Liver (tissue), 9 donors: ENCODE data around the gene GTPBP2. TPM values are rescaled to one million over a fixed set of nuclear protein-coding genes. Genes with fewer than 3 reads are reported as not detected.
"Not testable (repeated sequence)": the region's sequence is repeated elsewhere in the genome, so short reads cannot be mapped to it uniquely, and the experiment has no call there.

ENCODE experiments used
- DNase-seq: peaks from one replicate; pipeline ENCODE4 v3.0.0-alpha.2; 2017; ENCODE audit warnings: low spot score
- H3K27ac ChIP-seq, 2 donors: one replicate each; pipeline ENCODE4 v1.7.0; 2013; ENCODE audit warnings: inconsistent platforms in 2 of 2, low read length in 2 of 2, control low read depth in 1 of 2, low read depth in 1 of 2, mild to moderate bottlenecking in 1 of 2
- H3K27me3 ChIP-seq, 4 donors: one replicate each; pipeline versions ENCODE4 v1.6.1 to v1.7.0; 2013; ENCODE audit warnings: low read length in 3 of 4, inconsistent platforms in 1 of 4, mild to moderate bottlenecking in 1 of 4, moderate library complexity in 1 of 4; ENCODE audit not compliant: control insufficient read depth in 4 of 4, insufficient read depth in 4 of 4
- H3K36me3 ChIP-seq, 4 donors: one replicate each; pipeline versions ENCODE4 v1.6.1 to v1.7.0; 2013; ENCODE audit warnings: low read length in 3 of 4, mild to moderate bottlenecking in 3 of 4, low read depth in 1 of 4, moderate library complexity in 1 of 4; ENCODE audit not compliant: control insufficient read depth in 4 of 4, insufficient read depth in 3 of 4
- H3K4me1 ChIP-seq, 4 donors: one replicate each; pipeline versions ENCODE4 v1.6.1 to v1.7.0; 2013; ENCODE audit warnings: low read length in 3 of 4, mild to moderate bottlenecking in 3 of 4, moderate library complexity in 1 of 4; ENCODE audit not compliant: control insufficient read depth in 4 of 4, insufficient read depth in 4 of 4
- H3K4me3 ChIP-seq, 3 donors: one replicate each; pipeline versions ENCODE4 v1.6.1 to v1.7.0; 2013; ENCODE audit warnings: low read length in 3 of 3, control low read depth in 1 of 3, low read depth in 1 of 3, mild to moderate bottlenecking in 1 of 3
- H3K9ac ChIP-seq, 2 donors: one replicate each; pipeline ENCODE4 v1.7.0; 2013; ENCODE audit warnings: low read length in 2 of 2, mild to moderate bottlenecking in 2 of 2, moderate library complexity in 2 of 2, control low read depth in 1 of 2, low read depth in 1 of 2
- H3K9me3 ChIP-seq, 4 donors: one replicate each; pipeline versions ENCODE4 v1.6.1 to v1.7.0; 2013; ENCODE audit warnings: low read length in 3 of 4; ENCODE audit not compliant: control insufficient read depth in 4 of 4
- EGR1 ChIP-seq, 2 donors: IDR thresholded peaks; 2 replicates each; pipeline ENCODE4 v1.6.1; 2016 to 2018; ENCODE audit warnings: antibody characterized with exemption in 2 of 2, low read depth in 2 of 2
- FOXA1 ChIP-seq: IDR thresholded peaks from 2 replicates; pipeline ENCODE4 v1.6.1; 2016; ENCODE audit warnings: antibody characterized with exemption
- FOXA2 ChIP-seq: IDR thresholded peaks from 2 replicates; pipeline ENCODE4 v1.6.1; 2016; ENCODE audit warnings: antibody characterized with exemption
- GABPA ChIP-seq, 2 donors: IDR thresholded peaks in 1 of 2; conservative IDR thresholded peaks in 1 of 2; 2 replicates each; pipeline ENCODE4 v1.6.1; 2016; ENCODE audit warnings: antibody characterized with exemption in 2 of 2, mild to moderate bottlenecking in 1 of 2, moderate library complexity in 1 of 2
- HNF4G ChIP-seq: IDR thresholded peaks from 2 replicates; pipeline ENCODE4 v1.6.1; 2016; ENCODE audit warnings: antibody characterized with exemption
- NR2F2 ChIP-seq: IDR thresholded peaks from 2 replicates; pipeline ENCODE4 v1.6.1; 2016; ENCODE audit warnings: antibody characterized with exemption
- RAD21 ChIP-seq, 2 donors: IDR thresholded peaks; 2 replicates each; pipeline ENCODE4 v1.6.1; 2016; ENCODE audit warnings: antibody characterized with exemption in 2 of 2, mild to moderate bottlenecking in 2 of 2
- SP1 ChIP-seq: IDR thresholded peaks from 2 replicates; pipeline ENCODE4 v1.6.1; 2018; ENCODE audit warnings: antibody characterized with exemption, mild to moderate bottlenecking
- TAF1 ChIP-seq: conservative IDR thresholded peaks from 2 replicates; pipeline ENCODE4 v1.6.1; 2016; ENCODE audit warnings: antibody characterized with exemption, mild to moderate bottlenecking
- YY1 ChIP-seq: IDR thresholded peaks from 2 replicates; pipeline ENCODE4 v1.6.1; 2016; ENCODE audit warnings: antibody characterized with exemption, mild to moderate bottlenecking
- ZBTB33 ChIP-seq: IDR thresholded peaks from 2 replicates; pipeline ENCODE4 v1.6.1; 2016; ENCODE audit warnings: antibody characterized with exemption
- WGBS: extraction: QIAGEN DNeasy Blood & Tissue Kit; methylation state at CpG from one replicate; pipeline ENCODE4 v1.1.7; 2013; 5-methylcytosine and 5-hydroxymethylcytosine counted together
- polyA plus RNA-seq, 2 donors: library from polyadenylated mRNA; stranded (reverse) in 1 of 2; unstranded in 1 of 2; fragments of 200-250 nt in 1 of 2; fragments of >200 nt in 1 of 2; fragmentation: Nextera tagmentation in 1 of 2; extraction: Ambion mirVana in 1 of 2; gene quantifications; one replicate each; pipeline versions ENCODE4 v1.2.1 to v1.2.3, GENCODE V29; 2013 to 2015
- total RNA-seq, 2 donors: library from RNA; depleted of rRNA; stranded (reverse); fragments of >200 nt; gene quantifications; one replicate each; pipeline ENCODE4 v1.2.3, GENCODE V29; 2014
- TF ChIP-seq, protein P1 (sequence below): IDR thresholded peaks from 2 replicates; pipeline ENCODE4 v1.6.1; 2016; ENCODE audit warnings: antibody characterized with exemption, mild to moderate bottlenecking
- TF ChIP-seq, protein P2 (sequence below): IDR thresholded peaks from 2 replicates; pipeline ENCODE4 v1.6.1; 2016; ENCODE audit warnings: antibody characterized with exemption
- donor health status: healthy.
- donor health status: healthy.
- donor health status: healthy.
- donor health status: healthy.
- donor health status: healthy.

GTPBP2 gene
- total and polyA plus RNA-seq, 4 donors = 7.9 to 69.1 (median 16.1) TPM

DNA sequence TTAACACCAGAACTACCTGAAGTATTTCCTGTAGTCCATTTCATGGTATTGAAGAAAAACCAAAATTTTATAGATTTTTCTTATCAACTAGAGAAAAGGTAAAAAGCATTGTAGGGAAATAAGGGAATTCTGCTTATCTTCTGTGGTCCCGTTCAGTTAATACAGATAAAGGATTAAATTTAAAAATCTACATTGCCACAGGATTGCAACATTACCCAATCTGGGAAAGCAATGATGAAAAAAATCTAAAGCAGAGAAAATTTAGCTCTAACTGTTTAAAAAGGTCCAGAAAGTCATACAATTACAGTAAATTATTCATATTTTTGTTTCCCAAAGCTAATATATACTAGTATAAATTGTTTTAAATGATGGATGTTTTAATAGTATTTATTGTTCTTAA, 35.1 kb downstream of the GTPBP2 start (continued):
- TF ChIP-seq, protein P1, sequence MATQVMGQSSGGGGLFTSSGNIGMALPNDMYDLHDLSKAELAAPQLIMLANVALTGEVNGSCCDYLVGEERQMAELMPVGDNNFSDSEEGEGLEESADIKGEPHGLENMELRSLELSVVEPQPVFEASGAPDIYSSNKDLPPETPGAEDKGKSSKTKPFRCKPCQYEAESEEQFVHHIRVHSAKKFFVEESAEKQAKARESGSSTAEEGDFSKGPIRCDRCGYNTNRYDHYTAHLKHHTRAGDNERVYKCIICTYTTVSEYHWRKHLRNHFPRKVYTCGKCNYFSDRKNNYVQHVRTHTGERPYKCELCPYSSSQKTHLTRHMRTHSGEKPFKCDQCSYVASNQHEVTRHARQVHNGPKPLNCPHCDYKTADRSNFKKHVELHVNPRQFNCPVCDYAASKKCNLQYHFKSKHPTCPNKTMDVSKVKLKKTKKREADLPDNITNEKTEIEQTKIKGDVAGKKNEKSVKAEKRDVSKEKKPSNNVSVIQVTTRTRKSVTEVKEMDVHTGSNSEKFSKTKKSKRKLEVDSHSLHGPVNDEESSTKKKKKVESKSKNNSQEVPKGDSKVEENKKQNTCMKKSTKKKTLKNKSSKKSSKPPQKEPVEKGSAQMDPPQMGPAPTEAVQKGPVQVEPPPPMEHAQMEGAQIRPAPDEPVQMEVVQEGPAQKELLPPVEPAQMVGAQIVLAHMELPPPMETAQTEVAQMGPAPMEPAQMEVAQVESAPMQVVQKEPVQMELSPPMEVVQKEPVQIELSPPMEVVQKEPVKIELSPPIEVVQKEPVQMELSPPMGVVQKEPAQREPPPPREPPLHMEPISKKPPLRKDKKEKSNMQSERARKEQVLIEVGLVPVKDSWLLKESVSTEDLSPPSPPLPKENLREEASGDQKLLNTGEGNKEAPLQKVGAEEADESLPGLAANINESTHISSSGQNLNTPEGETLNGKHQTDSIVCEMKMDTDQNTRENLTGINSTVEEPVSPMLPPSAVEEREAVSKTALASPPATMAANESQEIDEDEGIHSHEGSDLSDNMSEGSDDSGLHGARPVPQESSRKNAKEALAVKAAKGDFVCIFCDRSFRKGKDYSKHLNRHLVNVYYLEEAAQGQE = no peak
- TF ChIP-seq YY1 (no peak), NR2F2 (no peak), RAD21 (IDR thresholded peaks at IDR 0.05) (no peak), HNF4G (no peak), FOXA2 (no peak)

GRCh38 chr6:43589564-43589963, 39.5 kb downstream of the GTPBP2 start:
- DNase-seq, H3K4me3 ChIP-seq, H3K27me3 ChIP-seq, H3K9ac ChIP-seq, H3K4me1 ChIP-seq, H3K9me3 ChIP-seq, H3K27ac ChIP-seq: not testable (repeated sequence)
- H3K36me3 ChIP-seq = peaks cover 7 to 26% (median 10%) of the 10 kb centered on the region in 4 donors
- WGBS = 96% methylated on average over 1 of the region's 1 CpG

DNA sequence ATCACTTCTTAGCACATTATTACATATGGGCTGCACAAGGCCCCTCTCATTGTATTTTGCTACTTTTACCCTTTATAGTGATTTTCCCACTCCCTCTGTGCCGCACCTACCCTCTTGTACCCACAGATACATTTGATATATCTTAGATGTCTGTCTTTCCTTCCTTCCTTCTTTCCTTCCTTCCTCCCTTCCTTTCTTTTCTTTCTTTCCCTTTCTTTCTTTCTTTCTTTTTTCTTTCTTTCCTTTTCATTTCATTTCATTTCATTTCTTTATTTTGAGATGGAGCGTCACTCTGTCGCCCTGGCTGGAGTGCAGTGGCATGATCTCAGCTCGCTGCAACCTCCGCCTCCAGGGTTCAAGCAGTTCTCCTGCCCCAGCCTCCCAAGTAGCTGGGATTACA, 40.9 kb downstream of the GTPBP2 start:
- peaks cover 10 to 37% (median 19%) of the 10 kb centered on the region in 4 donors for H3K36me3 ChIP-seq
- H3K4me1 ChIP-seq = no peaks in the 10 kb centered on the region
- DNase-seq = no peak
- no peak overlapping the region for H3K9ac ChIP-seq
- WGBS = 99% methylated on average over 5 of the region's 5 CpGs
- H3K4me3 ChIP-seq = no peak overlapping the region
- H3K27me3 ChIP-seq = no peaks in the 10 kb centered on the region
- TF ChIP-seq FOXA1 (no peak), GABPA (IDR thresholded peaks at IDR 0.05 in 1 of 2, conservative IDR thresholded peaks at IDR 0.05 in 1 of 2) (no peak), RAD21 (IDR thresholded peaks at IDR 0.05) (no peak), NR2F2 (no peak), EGR1 (IDR thresholded peaks at IDR 0.05; ENCODE audit: low read depth in 2 of 2) (no peak)
- TF ChIP-seq, protein P2, sequence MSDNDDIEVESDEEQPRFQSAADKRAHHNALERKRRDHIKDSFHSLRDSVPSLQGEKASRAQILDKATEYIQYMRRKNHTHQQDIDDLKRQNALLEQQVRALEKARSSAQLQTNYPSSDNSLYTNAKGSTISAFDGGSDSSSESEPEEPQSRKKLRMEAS = no peak
- no peak overlapping the region for H3K27ac ChIP-seq
- H3K9me3 ChIP-seq = no peaks in the 10 kb centered on the region

- Histone ChIP-seq H3K27me3 (no peaks in the 10 kb centered on the region), H3K4me1 (no peaks in the 10 kb centered on the region), H3K9ac (no peak overlapping the region), H3K4me3 (no peak overlapping the region), H3K9me3 (no peaks in the 10 kb centered on the region), H3K36me3 (peaks cover 6 to 37% (median 20%) of the 10 kb centered on the region in 4 donors), H3K27ac (no peak overlapping the region)
- DNase-seq = no peak
- WGBS = 96% methylated on average over 7 of the region's 7 CpGs
- TF ChIP-seq RAD21 (IDR thresholded peaks at IDR 0.05) = no peak
- no peak for TF ChIP-seq YY1
- no peak for TF ChIP-seq ZBTB33
- no peak for TF ChIP-seq FOXA1
- no peak for TF ChIP-seq HNF4G
- TF ChIP-seq SP1 = no peak
- TF ChIP-seq TAF1 = no peak
Observed at GRCh38 chr6:43584892-43585570, 44.0 kb downstream of the GTPBP2 start.
